GM12891 (cell line): ENCODE measurements around the gene SSH2.

Experiments used
- POLR2AphosphoS5 ChIP-seq: IDR thresholded peaks from 2 replicates; pipeline ENCODE4 v1.6.1; 2011; ENCODE audit warnings: low read depth, low read length, control low read depth
- TAF1 ChIP-seq: IDR thresholded peaks from 2 replicates; pipeline ENCODE4 v1.6.1; 2011; ENCODE audit warnings: low read depth, low read length, control low read depth

- TF ChIP-seq TAF1 (no peak), POLR2AphosphoS5 (no peak)
Measured at GRCh38 chr17:29726715-29727252, 203.2 kb downstream of the SSH2 start.
